Measurements from ENCODE around the gene DLG4. TPM values are rescaled to one million over a fixed set of nuclear protein-coding genes. Genes with fewer than 3 reads are reported as not detected.

DLG4 gene
- total RNA-seq, 1 experiment from 2014 or later: 59.7 TPM

DNA sequence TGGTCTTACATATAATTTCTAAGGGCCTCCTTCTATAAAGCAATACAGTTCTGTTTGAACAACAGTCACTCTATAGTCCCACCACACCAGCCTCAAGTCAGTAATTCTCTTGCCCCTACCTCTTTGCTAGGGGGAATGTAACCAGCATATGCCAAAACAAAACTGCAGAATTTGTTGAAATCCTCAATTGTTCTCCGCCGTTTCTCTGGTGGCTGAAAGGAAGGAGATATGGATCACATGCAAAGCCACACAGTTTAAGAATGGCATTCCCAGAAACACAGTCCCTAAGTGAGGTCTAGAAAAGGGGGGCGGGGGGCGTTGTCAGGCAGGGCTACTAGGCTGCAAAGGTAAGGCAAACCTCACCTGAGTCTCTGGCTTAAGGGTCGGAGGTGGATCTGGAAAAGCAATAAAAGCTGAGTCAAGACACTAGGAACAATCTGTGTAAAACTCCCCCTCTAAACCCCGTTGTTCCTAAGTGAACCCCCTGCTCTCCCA, 17.7 kb upstream of the DLG4 start:
- ChIA-PET POLR2A (interaction anchor here (0.5 to 0.6 kb wide), 2 partner anchors 99 to 167 kb away, joined by 3 to 4 read pairs; partner anchors contain the start of genes ACAP1 and TMEM256), CTCF (interaction anchor here (2.0 to 6.0 kb wide), 3 partner anchors 17 to 43 kb away, joined by 10 to 36 read pairs (median 13); partner anchors contain the start of genes ACADVL and DLG4)
- no peak for TF ChIP-seq NR2C2 (CRISPR knock-in tag; IDR thresholded peaks at IDR 0.05)
- TF ChIP-seq TP53 (CRISPR knock-in tag; IDR thresholded peaks at IDR 0.05): no peak
- TF ChIP-seq NFYB (CRISPR knock-in tag; conservative IDR thresholded peaks at IDR 0.05; ENCODE audit: low read depth): no peak
- TF ChIP-seq SMAD3 (CRISPR knock-in tag; IDR thresholded peaks at IDR 0.05; ENCODE audit: borderline replicate concordance): no peak
- TF ChIP-seq, protein P1, sequence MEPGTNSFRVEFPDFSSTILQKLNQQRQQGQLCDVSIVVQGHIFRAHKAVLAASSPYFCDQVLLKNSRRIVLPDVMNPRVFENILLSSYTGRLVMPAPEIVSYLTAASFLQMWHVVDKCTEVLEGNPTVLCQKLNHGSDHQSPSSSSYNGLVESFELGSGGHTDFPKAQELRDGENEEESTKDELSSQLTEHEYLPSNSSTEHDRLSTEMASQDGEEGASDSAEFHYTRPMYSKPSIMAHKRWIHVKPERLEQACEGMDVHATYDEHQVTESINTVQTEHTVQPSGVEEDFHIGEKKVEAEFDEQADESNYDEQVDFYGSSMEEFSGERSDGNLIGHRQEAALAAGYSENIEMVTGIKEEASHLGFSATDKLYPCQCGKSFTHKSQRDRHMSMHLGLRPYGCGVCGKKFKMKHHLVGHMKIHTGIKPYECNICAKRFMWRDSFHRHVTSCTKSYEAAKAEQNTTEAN (CRISPR knock-in tag; IDR thresholded peaks at IDR 0.05): no peak
- no peak for TF ChIP-seq OVOL2 (CRISPR knock-in tag; IDR thresholded peaks at IDR 0.05; ENCODE audit: borderline replicate concordance)
- TF ChIP-seq, protein P2, sequence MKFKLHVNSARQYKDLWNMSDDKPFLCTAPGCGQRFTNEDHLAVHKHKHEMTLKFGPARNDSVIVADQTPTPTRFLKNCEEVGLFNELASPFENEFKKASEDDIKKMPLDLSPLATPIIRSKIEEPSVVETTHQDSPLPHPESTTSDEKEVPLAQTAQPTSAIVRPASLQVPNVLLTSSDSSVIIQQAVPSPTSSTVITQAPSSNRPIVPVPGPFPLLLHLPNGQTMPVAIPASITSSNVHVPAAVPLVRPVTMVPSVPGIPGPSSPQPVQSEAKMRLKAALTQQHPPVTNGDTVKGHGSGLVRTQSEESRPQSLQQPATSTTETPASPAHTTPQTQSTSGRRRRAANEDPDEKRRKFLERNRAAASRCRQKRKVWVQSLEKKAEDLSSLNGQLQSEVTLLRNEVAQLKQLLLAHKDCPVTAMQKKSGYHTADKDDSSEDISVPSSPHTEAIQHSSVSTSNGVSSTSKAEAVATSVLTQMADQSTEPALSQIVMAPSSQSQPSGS (CRISPR knock-in tag; IDR thresholded peaks at IDR 0.05; ENCODE audit: borderline replicate concordance, low read depth): no peak
- TF ChIP-seq, protein P3, sequence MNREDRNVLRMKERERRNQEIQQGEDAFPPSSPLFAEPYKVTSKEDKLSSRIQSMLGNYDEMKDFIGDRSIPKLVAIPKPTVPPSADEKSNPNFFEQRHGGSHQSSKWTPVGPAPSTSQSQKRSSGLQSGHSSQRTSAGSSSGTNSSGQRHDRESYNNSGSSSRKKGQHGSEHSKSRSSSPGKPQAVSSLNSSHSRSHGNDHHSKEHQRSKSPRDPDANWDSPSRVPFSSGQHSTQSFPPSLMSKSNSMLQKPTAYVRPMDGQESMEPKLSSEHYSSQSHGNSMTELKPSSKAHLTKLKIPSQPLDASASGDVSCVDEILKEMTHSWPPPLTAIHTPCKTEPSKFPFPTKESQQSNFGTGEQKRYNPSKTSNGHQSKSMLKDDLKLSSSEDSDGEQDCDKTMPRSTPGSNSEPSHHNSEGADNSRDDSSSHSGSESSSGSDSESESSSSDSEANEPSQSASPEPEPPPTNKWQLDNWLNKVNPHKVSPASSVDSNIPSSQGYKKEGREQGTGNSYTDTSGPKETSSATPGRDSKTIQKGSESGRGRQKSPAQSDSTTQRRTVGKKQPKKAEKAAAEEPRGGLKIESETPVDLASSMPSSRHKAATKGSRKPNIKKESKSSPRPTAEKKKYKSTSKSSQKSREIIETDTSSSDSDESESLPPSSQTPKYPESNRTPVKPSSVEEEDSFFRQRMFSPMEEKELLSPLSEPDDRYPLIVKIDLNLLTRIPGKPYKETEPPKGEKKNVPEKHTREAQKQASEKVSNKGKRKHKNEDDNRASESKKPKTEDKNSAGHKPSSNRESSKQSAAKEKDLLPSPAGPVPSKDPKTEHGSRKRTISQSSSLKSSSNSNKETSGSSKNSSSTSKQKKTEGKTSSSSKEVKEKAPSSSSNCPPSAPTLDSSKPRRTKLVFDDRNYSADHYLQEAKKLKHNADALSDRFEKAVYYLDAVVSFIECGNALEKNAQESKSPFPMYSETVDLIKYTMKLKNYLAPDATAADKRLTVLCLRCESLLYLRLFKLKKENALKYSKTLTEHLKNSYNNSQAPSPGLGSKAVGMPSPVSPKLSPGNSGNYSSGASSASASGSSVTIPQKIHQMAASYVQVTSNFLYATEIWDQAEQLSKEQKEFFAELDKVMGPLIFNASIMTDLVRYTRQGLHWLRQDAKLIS (CRISPR knock-in tag; IDR thresholded peaks at IDR 0.05; ENCODE audit: borderline replicate concordance): no peak
- no peak for TF ChIP-seq ATF1 (CRISPR knock-in tag; IDR thresholded peaks at IDR 0.05)
- TF ChIP-seq ZNF671 (CRISPR knock-in tag; IDR thresholded peaks at IDR 0.05): no peak
- TF ChIP-seq, protein P4, sequence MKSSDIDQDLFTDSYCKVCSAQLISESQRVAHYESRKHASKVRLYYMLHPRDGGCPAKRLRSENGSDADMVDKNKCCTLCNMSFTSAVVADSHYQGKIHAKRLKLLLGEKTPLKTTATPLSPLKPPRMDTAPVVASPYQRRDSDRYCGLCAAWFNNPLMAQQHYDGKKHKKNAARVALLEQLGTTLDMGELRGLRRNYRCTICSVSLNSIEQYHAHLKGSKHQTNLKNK (CRISPR knock-in tag; IDR thresholded peaks at IDR 0.05): no peak
- TF ChIP-seq, protein P5, sequence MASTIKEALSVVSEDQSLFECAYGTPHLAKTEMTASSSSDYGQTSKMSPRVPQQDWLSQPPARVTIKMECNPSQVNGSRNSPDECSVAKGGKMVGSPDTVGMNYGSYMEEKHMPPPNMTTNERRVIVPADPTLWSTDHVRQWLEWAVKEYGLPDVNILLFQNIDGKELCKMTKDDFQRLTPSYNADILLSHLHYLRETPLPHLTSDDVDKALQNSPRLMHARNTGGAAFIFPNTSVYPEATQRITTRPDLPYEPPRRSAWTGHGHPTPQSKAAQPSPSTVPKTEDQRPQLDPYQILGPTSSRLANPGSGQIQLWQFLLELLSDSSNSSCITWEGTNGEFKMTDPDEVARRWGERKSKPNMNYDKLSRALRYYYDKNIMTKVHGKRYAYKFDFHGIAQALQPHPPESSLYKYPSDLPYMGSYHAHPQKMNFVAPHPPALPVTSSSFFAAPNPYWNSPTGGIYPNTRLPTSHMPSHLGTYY (CRISPR knock-in tag; IDR thresholded peaks at IDR 0.05): no peak
- TF ChIP-seq NR3C1 (CRISPR knock-in tag; conservative IDR thresholded peaks at IDR 0.05; ENCODE audit: low read depth): no peak
- TF ChIP-seq, protein P6, sequence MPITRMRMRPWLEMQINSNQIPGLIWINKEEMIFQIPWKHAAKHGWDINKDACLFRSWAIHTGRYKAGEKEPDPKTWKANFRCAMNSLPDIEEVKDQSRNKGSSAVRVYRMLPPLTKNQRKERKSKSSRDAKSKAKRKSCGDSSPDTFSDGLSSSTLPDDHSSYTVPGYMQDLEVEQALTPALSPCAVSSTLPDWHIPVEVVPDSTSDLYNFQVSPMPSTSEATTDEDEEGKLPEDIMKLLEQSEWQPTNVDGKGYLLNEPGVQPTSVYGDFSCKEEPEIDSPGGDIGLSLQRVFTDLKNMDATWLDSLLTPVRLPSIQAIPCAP (CRISPR knock-in tag; IDR thresholded peaks at IDR 0.05): no peak
- TF ChIP-seq, protein P7, sequence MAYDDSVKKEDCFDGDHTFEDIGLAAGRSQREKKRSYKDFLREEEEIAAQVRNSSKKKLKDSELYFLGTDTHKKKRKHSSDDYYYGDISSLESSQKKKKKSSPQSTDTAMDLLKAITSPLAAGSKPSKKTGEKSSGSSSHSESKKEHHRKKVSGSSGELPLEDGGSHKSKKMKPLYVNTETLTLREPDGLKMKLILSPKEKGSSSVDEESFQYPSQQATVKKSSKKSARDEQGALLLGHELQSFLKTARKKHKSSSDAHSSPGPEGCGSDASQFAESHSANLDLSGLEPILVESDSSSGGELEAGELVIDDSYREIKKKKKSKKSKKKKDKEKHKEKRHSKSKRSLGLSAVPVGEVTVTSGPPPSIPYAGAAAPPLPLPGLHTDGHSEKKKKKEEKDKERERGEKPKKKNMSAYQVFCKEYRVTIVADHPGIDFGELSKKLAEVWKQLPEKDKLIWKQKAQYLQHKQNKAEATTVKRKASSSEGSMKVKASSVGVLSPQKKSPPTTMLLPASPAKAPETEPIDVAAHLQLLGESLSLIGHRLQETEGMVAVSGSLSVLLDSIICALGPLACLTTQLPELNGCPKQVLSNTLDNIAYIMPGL (CRISPR knock-in tag; IDR thresholded peaks at IDR 0.05): no peak
- peak overlapping the region; percentile 15 for H3K27ac Mint-ChIP-seq
- H3K4me1 Mint-ChIP-seq: peaks cover 44% of the 10 kb centered on the region
- H3K27me3 Mint-ChIP-seq (ENCODE audit: low read depth): no peaks in the 10 kb centered on the region
- no peak for DNase-seq (ENCODE audit: low spot score)
- peaks cover 29% of the 10 kb centered on the region for H3K36me3 Mint-ChIP-seq
- H3K9me3 Mint-ChIP-seq: no peaks in the 10 kb centered on the region
- peak overlapping the region; percentile 95 for H3K4me3 Mint-ChIP-seq
- no peak for ATAC-seq
